HG03571 (cell line): ENCODE results near the gene RIT2.

Experiments
- ATAC-seq: cut with Tn5 transposase; IDR thresholded peaks from one replicate; pipeline ENCODE4 v1.9.1; 2021; ENCODE audit not compliant: unreplicated experiment

Gene RIT2

GRCh38 chr18:43115076-43115921, at the start of gene RIT2:
Gene RIT2 (minus strand): TSS chr18:43115685.
- no peak for ATAC-seq

- ATAC-seq = no peak
Observed at GRCh38 chr18:43161528-43161927, 46.0 kb upstream of the RIT2 start.

- no peak for ATAC-seq
Observed at GRCh38 chr18:43160509-43160908, 45.0 kb upstream of the RIT2 start.

- no peak for ATAC-seq
Observed at GRCh38 chr18:43159926-43160325, 44.4 kb upstream of the RIT2 start.

- no peak for ATAC-seq
Observed at GRCh38 chr18:43159086-43159770, 43.7 kb upstream of the RIT2 start.

- no peak for ATAC-seq
Observed at GRCh38 chr18:43158381-43158780, 42.9 kb upstream of the RIT2 start.

- ATAC-seq = no peak
Observed at GRCh38 chr18:43155842-43156241, 40.4 kb upstream of the RIT2 start.

GRCh38 chr18:43148231-43148630, 32.7 kb upstream of the RIT2 start:
- ATAC-seq = no peak

- ATAC-seq = no peak
Observed at GRCh38 chr18:43141208-43141607, 25.7 kb upstream of the RIT2 start.

GRCh38 chr18:43139288-43139946, 23.9 kb upstream of the RIT2 start:
- no peak for ATAC-seq

GRCh38 chr18:43134876-43135275, 19.4 kb upstream of the RIT2 start:
- no peak for ATAC-seq

GRCh38 chr18:43130716-43131260, 15.3 kb upstream of the RIT2 start:
- ATAC-seq = no peak

- no peak for ATAC-seq
Observed at GRCh38 chr18:43129946-43130524, 14.6 kb upstream of the RIT2 start.

GRCh38 chr18:43125471-43125870, 10.0 kb upstream of the RIT2 start:
- no peak for ATAC-seq

- ATAC-seq = no peak
Observed at GRCh38 chr18:43122955-43123354, 7.5 kb upstream of the RIT2 start.

GRCh38 chr18:43116699-43117294, 1.3 kb upstream of the RIT2 start:
- no peak for ATAC-seq

GRCh38 chr18:43113220-43113895, 2.1 kb downstream of the RIT2 start:
- ATAC-seq = no peak

GRCh38 chr18:43108882-43109281, 6.6 kb downstream of the RIT2 start:
- ATAC-seq = no peak

GRCh38 chr18:43108469-43108868, 7.0 kb downstream of the RIT2 start:
- no peak for ATAC-seq

- ATAC-seq = no peak
Observed at GRCh38 chr18:43093646-43094045, 21.8 kb downstream of the RIT2 start.
